GM19025 (cell line): ENCODE measurements around the gene GNB1.
"Not testable (repeated sequence)": the region's sequence is repeated elsewhere in the genome, so short reads cannot be mapped to it uniquely, and the experiment has no call there.

ENCODE experiments used
- ATAC-seq: cut with Tn5 transposase; IDR thresholded peaks from one replicate; pipeline ENCODE4 v1.9.1; 2021; ENCODE audit warnings: mild to moderate bottlenecking, low read depth, moderate library complexity; ENCODE audit not compliant: unreplicated experiment

The GNB1 gene

DNA sequence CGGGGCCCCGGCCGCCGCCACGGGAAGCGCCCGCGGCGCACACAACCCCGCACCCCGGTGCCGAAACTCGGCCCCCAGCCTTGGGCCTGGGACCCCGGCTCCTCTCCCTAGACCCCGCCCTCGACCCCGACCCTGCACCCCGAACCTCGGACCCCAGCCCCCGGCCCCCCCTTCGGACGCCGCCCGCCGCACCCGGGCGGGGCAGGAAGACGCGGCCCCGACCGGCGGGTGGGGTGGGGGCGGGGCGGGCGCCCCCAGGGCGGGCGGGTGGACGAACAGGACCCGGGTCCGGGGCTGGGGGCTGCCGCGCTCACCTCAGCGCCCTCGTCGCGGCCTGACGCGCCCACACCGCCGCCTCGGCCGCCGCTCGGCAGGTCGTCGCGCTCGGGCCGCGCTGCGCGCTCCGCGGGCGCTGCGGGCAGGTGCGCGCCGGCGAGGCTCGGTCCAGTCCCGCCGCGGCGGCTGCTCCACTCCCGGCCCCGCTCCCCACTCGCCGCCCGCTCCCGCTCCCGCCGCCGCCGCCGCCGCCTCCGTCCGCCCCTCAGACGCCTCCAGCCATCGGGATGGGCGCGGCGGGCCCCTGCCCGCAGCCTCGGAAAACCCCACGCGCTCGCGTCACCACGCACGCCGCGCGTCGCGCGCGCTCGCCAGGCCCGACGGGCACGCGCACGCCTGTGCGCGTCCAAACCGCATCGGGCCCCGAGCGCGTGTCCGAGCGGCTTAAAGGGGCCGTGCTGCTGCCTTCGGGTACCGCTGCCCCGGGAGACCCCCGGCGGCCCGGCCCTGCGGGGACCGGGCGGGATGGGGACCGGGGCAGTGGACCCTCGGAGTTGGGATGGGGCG is at the start of gene GNB1:
Gene GNB1 (minus strand): TSS at position 582 of the 843 bp plus-strand sequence. CDS start 65,634 bp downstream, outside the sequence.
- ATAC-seq: peak; percentile 71

DNA sequence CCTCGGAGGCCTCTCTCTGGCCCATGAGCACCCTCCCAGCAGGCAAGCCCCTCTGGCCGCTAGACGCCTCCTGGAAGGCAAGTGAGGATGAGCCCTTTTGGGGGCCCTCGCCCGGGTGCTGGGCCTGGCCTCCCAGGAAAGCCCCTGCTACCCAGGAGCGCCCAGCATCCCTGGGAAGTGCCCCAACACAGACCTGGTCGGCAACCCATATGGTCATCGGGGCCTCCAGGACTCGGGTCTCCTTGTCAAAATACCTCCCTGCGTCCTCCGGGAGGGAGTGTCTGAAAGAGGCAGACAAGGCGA is 49.2 kb upstream of the GNB1 start:
- ATAC-seq: no peak

DNA sequence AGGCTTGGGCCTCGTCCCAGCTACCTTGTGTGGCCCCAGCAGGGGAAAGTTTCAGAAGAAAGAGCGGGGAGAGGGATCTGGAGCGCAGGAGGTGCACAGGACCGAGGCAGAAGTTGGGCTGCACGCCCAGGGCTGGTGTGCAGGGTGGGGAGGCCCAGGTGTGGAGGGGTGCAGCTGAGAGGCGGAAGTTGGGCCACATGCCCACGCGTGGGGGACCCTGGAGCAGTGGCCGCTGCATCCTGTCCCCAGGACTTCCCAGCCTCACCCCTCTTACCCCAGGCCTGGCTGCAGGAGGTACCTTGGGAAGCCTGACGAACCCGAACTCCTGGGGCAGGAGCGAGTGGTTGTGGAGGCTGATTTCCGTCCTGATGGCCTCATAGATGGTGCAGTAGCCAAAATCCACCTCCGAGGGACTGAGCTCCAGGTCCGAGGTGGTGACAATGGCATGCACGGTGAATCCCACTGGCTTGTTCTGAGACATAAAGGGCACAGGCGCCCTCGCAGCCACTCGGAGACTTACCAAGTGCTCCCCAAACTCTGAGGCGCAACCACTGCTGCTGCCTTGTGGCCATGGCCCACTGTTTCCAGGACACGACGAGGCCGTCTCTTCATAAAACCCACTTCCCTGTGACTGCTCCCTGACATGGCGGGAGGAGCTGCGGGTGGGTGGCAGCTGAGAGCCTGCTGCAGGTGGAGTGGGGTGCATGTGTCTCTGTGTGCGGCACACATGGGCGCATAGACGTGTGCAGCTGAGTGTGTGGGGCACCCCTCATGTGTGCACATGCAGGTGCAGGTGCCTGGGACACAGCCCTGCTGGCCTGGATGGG is 48.6 kb upstream of the GNB1 start:
- no peak for ATAC-seq

DNA sequence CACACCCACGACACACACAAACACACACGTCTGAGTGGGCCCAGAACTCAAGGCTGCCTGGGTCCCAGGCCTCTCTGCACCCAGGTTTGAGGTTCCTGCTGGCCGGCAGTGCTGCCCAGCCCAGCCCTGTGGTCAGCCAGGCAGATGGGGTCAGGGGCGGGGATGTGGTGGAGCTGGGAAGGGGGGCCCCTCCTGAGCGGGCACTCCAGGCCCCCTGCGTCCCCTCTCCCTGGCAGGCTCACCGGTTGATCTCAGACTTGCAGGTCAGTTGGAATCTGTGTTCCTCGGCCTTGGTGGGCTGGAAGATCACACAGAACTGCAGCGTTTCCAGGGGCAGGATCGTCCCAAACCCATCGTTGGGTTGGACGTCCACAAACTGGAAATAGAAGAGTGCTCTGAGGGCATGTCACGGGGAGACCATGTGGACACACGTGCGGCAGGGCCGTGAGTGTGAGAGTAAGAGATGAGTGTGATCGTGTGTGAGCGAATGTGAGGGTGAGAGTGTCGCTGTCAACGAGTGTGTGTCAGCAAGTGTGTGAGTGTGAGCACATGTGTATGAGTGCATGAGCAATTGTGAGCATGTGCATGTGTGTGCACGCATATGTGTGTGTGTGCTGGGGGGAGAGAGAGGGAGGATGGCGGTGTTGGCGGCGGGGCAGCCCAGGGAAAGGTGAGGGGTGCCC is 47.9 kb upstream of the GNB1 start:
- ATAC-seq: no peak

DNA sequence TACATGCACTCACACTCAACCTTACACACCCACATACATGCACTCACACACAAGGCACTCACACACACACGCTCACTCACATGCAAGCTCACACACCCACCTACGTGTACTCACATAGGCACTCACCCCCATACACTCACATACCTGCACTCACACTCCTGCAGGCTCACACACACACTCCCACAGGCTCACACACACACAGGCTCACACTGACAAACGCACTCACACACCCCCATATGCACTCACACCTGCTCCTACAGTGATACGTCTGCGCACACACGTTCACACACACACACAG is 47.3 kb upstream of the GNB1 start:
- no peak for ATAC-seq

DNA sequence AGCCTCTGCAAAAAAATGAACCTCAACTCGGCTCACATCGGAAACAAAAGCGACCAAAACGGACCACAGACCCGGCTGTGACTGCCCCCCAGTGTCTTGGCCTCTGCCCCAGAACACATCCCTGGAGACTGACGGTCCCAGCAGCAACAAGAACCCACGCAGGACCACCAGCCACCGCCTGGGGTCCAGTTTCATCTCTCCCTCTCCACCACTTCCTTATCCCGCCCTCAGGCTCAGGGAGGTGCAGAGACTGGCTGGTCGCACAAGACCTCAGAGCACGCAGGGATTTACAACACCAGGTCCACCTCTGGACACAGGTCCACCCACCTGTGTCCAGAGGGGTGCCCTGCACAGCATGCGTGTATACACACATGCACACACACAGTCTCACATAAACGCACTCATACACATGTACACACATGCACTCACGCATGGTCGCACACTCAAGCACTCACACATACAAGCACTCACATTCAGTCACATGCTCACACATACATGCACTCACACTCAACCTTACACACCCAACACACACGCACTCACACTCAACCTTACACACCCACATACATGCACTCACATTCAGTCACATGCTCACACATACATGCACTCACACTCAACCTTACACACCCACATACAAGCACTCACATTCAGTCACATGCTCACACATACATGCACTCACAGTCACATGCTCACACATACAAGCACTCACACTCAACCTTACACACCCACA is 46.8 kb upstream of the GNB1 start:
- no peak for ATAC-seq

DNA sequence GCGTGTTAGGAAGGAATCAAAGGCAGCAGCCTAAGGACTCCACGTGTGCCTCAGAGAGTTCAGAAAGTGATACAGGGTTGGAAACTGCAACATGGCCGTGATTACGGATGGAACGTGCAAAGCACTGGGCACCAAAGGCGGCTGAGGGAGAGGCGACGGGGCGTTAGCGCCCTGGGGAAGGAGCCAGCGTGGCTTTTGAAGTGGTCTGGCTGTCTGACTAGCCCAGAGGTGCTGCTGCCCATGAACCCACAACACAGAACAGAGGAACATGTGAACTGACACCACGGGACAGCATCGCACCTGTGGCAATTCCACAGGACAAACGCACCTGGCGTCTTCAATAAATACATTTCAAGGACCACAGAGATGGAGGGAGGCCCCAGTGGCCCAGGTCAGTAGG is 46.2 kb upstream of the GNB1 start:
- ATAC-seq: no peak

DNA sequence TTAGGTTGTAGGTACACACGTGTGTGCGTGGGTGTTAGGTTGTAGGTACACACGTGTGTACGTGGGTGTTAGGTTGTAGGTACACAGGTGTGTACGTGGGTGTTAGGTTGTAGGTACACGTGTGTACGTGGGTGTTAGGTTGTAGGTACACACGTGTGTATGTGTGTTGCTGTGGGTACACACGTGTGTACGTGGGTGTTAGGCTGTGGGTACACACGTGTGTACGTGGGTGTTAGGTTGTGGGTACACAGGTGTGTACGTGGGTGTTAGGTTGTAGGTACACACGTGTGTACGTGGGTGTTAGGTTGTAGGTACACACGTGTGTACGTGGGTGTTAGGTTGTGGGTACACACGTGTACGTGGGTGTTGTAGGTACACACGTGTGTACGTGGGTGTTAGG is 44.0 kb upstream of the GNB1 start:
- ATAC-seq: not testable (repeated sequence)

DNA sequence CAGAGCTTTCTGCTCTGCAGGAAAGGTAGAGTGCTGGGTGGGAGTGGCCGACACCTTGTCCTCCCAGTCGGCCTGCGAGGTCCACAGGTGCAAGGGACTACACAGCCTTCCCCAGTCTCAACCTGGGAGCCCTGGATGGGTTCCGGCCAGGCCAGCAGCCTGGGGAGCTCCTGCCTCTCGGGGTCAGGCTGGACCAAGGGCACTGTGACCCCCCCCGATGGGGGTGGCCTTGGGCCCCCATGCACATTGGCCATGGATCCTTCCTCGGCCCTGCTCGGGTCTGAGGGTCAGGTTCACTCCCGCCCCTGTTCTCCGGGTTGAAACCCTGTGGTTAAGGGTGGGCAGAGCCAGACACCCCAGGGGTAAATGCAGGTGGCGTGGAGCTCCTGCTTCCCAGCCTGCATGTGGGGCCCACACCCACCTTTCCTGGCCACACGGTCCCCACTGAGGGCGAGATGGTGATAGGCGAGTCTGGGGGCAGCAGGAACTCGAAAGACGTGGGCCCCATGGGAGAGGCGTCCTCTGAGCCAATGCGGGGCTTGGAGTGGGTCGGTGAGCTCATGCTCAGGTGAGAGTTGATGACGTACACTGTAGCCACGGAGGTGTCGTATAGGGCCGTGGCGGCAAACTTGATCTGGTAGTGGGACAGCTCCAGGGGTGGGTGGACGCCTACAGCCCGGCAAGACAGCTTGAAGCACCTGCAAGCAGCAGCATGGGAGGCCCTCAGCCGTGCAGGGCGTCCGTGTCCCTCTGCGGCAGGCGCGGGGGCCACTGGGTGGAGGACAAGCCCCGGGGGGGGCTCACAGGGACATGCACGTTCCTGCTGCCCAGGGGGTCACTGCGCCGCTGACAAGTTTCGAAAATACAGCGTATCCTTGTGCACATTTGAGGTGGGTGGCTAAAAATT is 39.0 kb upstream of the GNB1 start:
- no peak for ATAC-seq

DNA sequence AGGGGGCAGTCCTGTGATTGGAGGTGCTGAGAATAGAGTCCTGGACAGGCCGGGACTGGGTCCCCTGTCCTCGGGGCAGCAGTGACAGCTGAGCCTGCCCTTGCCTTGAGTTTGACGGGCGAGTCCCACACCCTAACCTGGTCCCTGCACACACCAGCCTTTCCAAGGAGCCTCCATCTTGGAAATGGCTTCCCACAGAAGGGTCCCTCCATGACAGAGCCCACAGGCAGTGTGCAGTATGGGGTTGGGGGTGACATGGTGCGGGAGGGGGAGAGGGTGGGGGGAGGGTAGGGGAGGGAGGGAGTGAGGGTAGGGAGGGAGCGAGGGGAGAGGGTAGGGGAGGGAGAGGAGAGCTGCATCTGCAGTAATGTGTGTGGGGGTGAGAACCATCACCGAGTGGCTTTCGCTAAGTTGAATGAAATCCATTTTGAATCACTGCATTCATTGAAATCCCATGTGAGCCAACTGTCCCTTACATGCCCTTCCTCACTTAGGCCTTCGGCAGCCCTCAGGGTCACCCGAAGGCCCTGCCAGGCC is 38.3 kb upstream of the GNB1 start:
- ATAC-seq: no peak

DNA sequence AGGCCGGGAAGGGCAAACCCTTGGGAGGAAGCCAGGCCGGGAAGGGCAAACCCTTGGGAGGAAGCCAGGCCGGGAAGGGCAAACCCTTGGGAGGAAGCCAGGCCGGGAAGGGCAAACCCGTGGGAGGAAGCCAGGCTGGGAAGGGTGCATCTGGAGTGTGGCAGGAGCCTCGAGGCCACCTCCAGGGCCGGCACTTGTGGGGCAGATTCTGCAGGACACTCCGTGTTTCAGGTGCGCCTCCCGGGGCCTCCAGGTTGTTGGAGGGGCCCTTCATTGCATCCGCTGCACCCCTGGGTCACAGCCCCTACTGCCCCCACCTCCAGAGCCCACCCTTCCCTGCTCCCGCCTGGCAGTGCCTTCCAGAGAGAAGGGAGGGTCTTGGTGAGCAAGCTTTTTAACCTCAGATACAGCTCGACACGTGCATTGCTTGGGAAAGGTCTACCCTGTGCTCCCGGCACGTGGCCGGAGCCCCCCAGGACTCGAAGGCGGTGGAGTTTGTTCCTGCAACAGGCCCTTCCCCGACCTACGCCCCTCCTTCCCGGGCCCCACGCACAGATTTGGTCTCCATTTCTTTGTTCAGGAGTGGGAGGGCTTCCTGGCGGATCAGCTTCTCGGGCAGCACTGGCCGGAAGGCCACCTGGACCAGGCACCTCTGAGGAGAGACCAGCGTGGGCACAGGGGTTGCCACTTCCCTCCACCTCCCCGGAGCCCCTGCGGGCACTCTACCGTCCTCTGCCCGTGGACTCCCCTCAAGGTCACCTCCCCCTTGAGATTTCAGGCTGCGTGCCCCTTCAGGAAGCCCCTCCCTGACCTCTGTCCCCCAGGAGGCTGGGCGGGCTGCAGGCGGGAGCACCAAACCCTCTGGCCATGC is 37.6 kb upstream of the GNB1 start:
- no peak for ATAC-seq

DNA sequence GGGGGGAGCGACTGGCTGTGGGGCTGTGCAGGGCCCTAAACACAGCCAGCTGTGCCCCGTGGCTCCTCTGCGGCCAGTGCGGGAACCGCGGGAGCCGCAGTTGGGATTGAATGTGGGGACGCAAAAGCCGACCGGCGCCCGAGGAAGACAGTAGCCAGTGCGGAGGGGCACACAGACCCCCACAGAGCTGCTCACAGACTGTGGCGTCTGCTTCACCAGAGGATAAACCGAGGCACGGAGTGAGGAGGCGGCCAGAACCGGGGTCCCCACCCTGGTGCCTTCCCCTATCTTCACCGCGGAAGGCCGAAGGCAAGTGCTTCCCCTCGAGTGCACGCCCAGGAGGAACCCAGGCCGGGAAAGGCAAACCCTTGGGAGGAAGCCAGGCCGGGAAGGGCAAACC is 36.9 kb upstream of the GNB1 start:
- no peak for ATAC-seq

DNA sequence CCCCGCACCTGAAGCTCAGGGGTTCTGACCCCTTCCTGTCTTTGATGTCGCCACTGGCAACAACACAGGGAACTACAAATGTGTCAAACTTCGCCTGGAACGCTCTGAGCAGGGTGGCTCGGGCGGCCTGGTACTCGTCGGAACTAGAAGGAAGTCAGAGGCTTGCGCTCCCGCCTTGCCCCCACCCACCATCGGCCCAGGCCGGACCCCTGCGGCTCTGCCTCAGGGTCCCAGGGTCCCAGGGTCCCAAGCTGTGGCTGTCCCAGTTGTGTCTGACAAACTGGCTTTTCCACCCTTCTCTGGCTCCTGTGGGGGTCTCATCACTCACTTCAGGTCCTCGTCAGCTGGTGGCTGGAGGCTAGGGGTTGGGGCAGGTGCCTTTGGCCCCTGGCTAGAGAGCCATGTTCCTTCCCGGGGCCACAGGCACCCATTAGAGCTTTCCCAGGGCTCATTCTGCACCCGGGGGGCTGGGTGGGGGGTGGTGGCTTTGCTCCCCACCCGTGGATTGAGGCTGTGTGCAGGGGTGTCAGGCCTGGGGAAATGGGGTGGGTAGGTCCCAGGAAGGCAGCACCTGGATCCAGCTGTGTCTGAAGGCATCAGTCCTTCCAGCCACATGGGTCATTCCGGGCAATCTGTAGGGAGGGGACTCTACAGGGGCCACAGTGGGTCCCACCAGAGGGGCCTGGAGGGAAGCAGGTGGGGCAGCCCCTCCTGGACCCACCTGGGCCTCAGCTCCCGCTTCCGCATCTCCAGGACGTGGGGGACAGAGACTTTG is 36.2 kb upstream of the GNB1 start:
- ATAC-seq: no peak

DNA sequence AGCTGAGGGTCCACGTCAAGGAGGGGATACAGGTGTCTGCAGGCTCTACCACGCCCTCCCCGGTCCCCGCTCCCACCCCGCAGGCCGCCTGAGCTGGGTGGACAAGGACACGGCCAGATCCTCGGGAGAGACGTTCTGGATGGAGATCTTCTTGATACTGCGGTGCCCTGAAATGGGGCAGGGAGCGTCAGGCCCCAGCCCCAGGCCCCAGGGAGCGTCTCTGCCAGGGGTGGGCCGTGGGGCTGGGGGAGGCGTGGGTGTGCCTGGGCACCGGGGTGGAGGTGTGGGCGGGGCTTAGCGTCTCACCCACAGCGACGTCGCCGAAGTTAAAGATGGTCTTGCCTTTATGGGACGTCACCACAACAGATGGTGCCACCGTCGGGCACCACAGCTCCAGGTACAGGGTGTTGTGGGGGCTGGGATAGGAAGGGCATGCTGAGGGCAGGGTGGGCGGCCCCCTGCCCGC is 35.5 kb upstream of the GNB1 start:
- ATAC-seq: no peak

DNA sequence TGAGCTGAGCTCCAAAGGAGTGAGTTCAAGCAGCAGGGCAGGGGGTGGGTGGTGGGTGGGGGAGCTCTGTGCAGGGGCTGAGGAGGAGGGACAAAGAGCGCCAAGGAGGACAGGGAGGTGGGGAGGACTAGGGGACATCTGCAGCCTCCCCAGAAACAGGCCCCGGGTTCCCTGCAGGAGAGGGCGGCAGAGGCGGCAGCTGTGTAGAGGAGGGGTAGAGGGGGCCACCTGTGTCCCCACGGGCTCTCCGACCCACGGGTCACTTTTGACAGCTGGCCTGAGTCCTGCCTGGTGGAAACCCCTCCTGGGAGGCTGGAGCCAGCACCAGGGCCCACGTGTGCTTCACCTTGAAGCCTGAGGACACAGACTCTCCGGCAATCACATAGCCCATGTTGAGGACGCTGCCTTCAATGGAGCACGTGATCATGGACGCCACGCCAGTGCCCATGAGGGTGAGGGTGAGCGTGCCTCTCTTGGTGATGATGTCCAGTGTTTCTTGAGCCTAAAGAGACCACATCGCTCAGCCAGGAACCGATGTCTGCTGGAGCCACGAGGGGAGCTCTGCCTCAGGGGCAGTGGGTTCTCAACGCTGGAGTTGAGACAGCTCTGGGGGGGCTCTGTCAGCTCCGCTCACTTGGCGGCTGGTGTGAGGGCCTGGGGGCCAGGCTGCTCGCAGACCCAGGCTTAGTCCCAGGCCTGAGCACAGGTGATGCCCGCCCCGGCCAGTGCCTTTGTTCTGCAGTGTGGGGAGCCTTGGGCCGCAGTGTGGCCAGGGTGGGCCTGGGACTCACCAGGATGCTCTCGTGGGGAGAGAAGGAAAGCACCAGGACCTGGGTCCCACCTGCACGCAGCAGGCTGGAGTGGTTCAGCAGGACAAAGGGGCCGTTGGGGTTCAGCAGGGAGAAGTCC is 34.8 kb upstream of the GNB1 start:
- ATAC-seq: no peak

DNA sequence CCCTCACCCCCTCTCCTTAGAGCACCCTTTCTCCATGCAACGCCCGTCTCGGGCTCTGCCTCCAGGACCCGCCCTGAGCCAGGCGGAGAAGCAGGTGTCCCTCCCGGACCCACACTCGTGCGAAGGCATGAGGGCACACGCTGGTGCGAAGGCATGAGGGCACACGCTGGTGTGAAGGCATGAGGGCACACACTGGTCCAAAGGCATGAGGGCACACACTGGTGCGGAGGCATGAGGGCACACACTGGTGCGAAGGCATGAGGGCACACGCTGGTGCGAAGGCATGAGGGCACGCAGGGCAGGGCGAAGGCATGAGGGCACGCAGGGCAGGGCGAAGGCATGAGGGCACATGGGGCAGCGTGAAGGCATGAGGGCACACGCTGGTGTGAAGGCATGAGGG is 34.0 kb upstream of the GNB1 start:
- ATAC-seq: no peak

DNA sequence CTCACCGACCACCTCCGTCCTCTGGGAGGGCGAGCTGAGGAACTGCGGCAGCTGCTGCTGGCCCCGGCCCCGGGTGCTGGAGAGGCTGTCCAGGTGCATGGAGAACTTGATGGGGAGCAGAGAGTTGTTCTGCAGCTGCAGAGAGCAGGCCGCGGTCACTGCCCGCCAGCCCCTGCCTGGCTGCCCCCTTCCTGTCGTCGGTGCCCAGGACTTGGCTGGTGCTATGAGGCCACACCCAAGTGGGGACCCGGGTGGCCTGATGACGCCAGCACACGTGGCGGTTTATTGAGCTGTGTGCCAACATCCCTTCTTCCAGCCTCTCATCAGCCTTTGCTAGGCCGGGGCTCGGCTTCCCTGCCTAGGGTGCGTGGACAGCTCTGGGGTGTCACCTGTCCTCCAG is 33.5 kb upstream of the GNB1 start:
- ATAC-seq: no peak
